MCF 10A (cell line): ENCODE results near the gene GUCA2A. TPM values are rescaled to one million over a fixed set of nuclear protein-coding genes. Genes with fewer than 3 reads are reported as not detected.

Experiments used
- BruUV-seq: library from RNA; stranded (reverse); fragments of 400-500 nt; replicated peaks from 2 replicates; lab custom pipeline; 2021; lab: Mats Ljungman, UMichigan
- CTCF ChIA-PET: fragments of 300-600 bp; sonication (Branson Sonifier 250); formaldehyde crosslinking; extraction: SDS; loops from one replicate; lab custom pipeline; 2021; ENCODE audit warnings: antibody characterized with exemption, inconsistent platforms; lab: Yijun Ruan, JAX
- POLR2A ChIA-PET: fragments of 300-600, 350-650 bp; sonication (Branson Sonifier 250); formaldehyde crosslinking; extraction: SDS; loops from one replicate; lab custom pipeline; 2020; ENCODE audit warnings: antibody characterized with exemption, inconsistent platforms; lab: Yijun Ruan, JAX
- DNase-seq: peaks from one replicate; pipeline ENCODE4 v3.0.0-alpha.2; 2018; ENCODE audit not compliant: unreplicated experiment
- H3K27ac Mint-ChIP-seq: one replicate; pipeline ENCODE4 v1.8.0; 2022; ENCODE audit warnings: mild to moderate bottlenecking, low read depth, mixed read lengths; ENCODE audit not compliant: unreplicated experiment
- H3K27me3 Mint-ChIP-seq: one replicate; pipeline ENCODE4 v1.8.0; 2022; ENCODE audit warnings: mixed read lengths; ENCODE audit not compliant: insufficient read depth, unreplicated experiment
- H3K36me3 Mint-ChIP-seq: one replicate; pipeline ENCODE4 v1.8.0; 2022; ENCODE audit warnings: mild to moderate bottlenecking, moderate library complexity, mixed read lengths; ENCODE audit not compliant: insufficient read depth, unreplicated experiment
- H3K4me1 Mint-ChIP-seq: one replicate; pipeline ENCODE4 v1.8.0; 2022; ENCODE audit warnings: mixed read lengths; ENCODE audit not compliant: insufficient read depth, unreplicated experiment
- H3K4me3 Mint-ChIP-seq: one replicate; pipeline ENCODE4 v1.8.0; 2022; ENCODE audit warnings: mild to moderate bottlenecking, moderate library complexity, mixed read lengths; ENCODE audit not compliant: unreplicated experiment
- H3K9me3 Mint-ChIP-seq: one replicate; pipeline ENCODE4 v1.8.0; 2022; ENCODE audit warnings: mixed read lengths; ENCODE audit not compliant: unreplicated experiment
- CTCF ChIP-seq: fragments of 200-600 bp; IDR thresholded peaks from one replicate; pipeline ENCODE4 v1.8.0; 2022; ENCODE audit warnings: antibody characterized with exemption, mild to moderate bottlenecking; ENCODE audit not compliant: unreplicated experiment
- intact Hi-C: fragments of 100-400 bp; cut with micrococcal nuclease; formaldehyde crosslinking; loops from 2 replicates; pipeline ENCODE4 v1.14.1; 2022
- total RNA-seq: library from RNA; stranded (reverse); gene quantifications from 2 replicates; pipeline ENCODE4 v1.2.3, GENCODE V29; 2022

The GUCA2A gene
- total RNA-seq, 1 experiment from 2014 or later, result not detected

DNA sequence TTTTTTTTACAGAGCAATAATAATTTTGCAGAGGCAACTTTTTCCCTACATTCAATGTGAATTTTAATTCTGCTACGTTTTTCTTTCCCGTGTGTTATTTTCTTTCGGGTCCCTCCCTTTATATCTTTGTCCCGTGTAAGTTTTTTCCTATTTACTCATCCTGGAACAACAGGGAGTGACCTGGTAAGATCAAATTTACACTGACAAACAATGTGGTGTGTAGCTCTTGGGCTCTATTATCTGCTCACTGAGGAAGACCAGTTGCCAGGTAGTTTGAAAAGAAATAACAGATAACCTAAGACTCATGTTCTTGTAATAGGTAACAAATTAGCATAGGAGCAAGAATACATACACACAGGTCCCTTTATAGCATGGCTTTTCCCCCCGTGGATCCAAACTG is 33.7 kb upstream of the GUCA2A start:
- intact Hi-C loops, result no loop called here
- no peak for TF ChIP-seq CTCF
- Mint-ChIP-seq H3K9me3 (no peaks in the 10 kb centered on the region), H3K4me3 (no peak overlapping the region), H3K4me1 (no peaks in the 10 kb centered on the region), H3K27me3 (no peaks in the 10 kb centered on the region), H3K36me3 (peaks cover 40% of the 10 kb centered on the region), H3K27ac (no peak overlapping the region)
- POLR2A ChIA-PET, result no interaction called here
- BruUV-seq, result no TSS peak
- CTCF ChIA-PET, result interaction anchor here (0.9 kb wide), 1 partner anchor 24 kb away, joined by 4 read pairs; no protein-coding TSS in a partner anchor
- no peak for DNase-seq

- CTCF ChIA-PET, result no interaction called here
- DNase-seq, result no peak
- BruUV-seq, result no TSS peak
These were observed 31.3 kb upstream of the GUCA2A start for GRCh38 chr1:42195841-42196240.

GRCh38 chr1:42192106-42192505 is 27.6 kb upstream of the GUCA2A start:
- intact Hi-C loops, result no loop called here
- Mint-ChIP-seq H3K9me3 (no peaks in the 10 kb centered on the region), H3K4me3 (peak overlapping the region; percentile 5), H3K36me3 (peaks cover 20% of the 10 kb centered on the region), H3K27ac (peak overlapping the region; percentile 78), H3K27me3 (no peaks in the 10 kb centered on the region), H3K4me1 (peaks cover 15% of the 10 kb centered on the region)
- no peak for DNase-seq
- no peak for TF ChIP-seq CTCF
- ChIA-PET CTCF (interaction anchor here (0.6 to 2.9 kb wide), 5 partner anchors 16 to 908 kb away, joined by 3 to 11 read pairs (median 3); no protein-coding TSS in a partner anchor), POLR2A (interaction anchor here (0.6 to 2.1 kb wide), 5 partner anchors 17 to 45 kb away, joined by 3 to 6 read pairs (median 3); no protein-coding TSS in a partner anchor)
- BruUV-seq, result no TSS peak

More at GRCh38 chr1:42195841-42196240, 31.3 kb upstream of the GUCA2A start:
- Mint-ChIP-seq H3K27ac (no peak overlapping the region), H3K4me3 (no peak overlapping the region), H3K4me1 (peaks cover 15% of the 10 kb centered on the region), H3K27me3 (no peaks in the 10 kb centered on the region), H3K9me3 (no peaks in the 10 kb centered on the region), H3K36me3 (peaks cover 38% of the 10 kb centered on the region)
- TF ChIP-seq CTCF, result no peak
- POLR2A ChIA-PET, result interaction anchor here (0.7 to 1.2 kb wide), 3 partner anchors 8 to 16 kb away, joined by 3 to 5 read pairs (median 3); no protein-coding TSS in a partner anchor
- intact Hi-C loops, result no loop called here

- Mint-ChIP-seq H3K36me3 (peaks cover 12% of the 10 kb centered on the region), H3K27ac (peak overlapping the region; percentile 78), H3K4me3 (no peak overlapping the region), H3K27me3 (no peaks in the 10 kb centered on the region), H3K4me1 (peaks cover 17% of the 10 kb centered on the region), H3K9me3 (no peaks in the 10 kb centered on the region)
- no peak for TF ChIP-seq CTCF
- POLR2A ChIA-PET, result interaction anchor here (2.1 kb wide), 1 partner anchor 18 kb away, joined by 6 read pairs; no protein-coding TSS in a partner anchor
- CTCF ChIA-PET, result interaction anchor here (0.6 to 1.6 kb wide), 4 partner anchors 15 to 676 kb away, joined by 3 to 5 read pairs (median 4); no protein-coding TSS in a partner anchor
- intact Hi-C loops, result no loop called here
- BruUV-seq, result no TSS peak
- DNase-seq, result no peak
These were observed 26.8 kb upstream of the GUCA2A start for GRCh38 chr1:42191319-42191718.
